ENCODE data around the gene FASTKD1. TPM values are rescaled to one million over a fixed set of nuclear protein-coding genes. Genes with fewer than 3 reads are reported as not detected.
A peak's percentile ranks its signal among the peaks of the same experiment; 100 is the strongest.

Gene FASTKD1
- polyA plus RNA-seq, 1 of the 3 experiments (the other 2 are of a cell fraction), result 8.7 TPM

GRCh38 chr2:169528271-169528701 lies 45.4 kb downstream of the FASTKD1 start:
- ChIA-PET CTCF (interaction anchor here (0.6 to 1.7 kb wide), 11 partner anchors 10 to 266 kb away, joined by 3 to 6 read pairs (median 3); partner anchors contain the start of gene BBS5), POLR2A (no interaction called here)
- Histone ChIP-seq H3K9me2 (no peaks in the 10 kb centered on the region), H3K27me3 (ENCODE audit: insufficient read depth) (no peaks in the 10 kb centered on the region), H4K20me1 (ENCODE audit: insufficient read depth) (no peaks in the 10 kb centered on the region), H3K9me3 (no peaks in the 10 kb centered on the region), H3K4me1 (ENCODE audit: control insufficient read depth in 1 of 2, insufficient read depth in 2 of 2, low read depth in 1 of 2, low read length in 1 of 2) (no peaks in the 10 kb centered on the region), H3K36me3 (replicated peaks in 1 of 2; ENCODE audit: control insufficient read depth in 1 of 2, insufficient read depth in 2 of 2, low read length in 1 of 2) (peaks cover 36 to 38% of the 10 kb centered on the region in 2 experiments), H3K4me2 (no peak overlapping the region), H3K27ac (ENCODE audit: low read depth in 2 of 2, low read length in 1 of 2) (no peak overlapping the region), H3F3A (replicated peaks; ENCODE audit: insufficient read depth) (peaks cover 6% of the 10 kb centered on the region), H2AFZ (ENCODE audit: low read depth) (no peak overlapping the region), H3K4me3 (ENCODE audit: low read depth in 2 of 2, low read length in 1 of 2) (peak overlapping the region in 1 of 2 experiments; percentile 23; a peak in 1 of 4 replicates), H3K9ac (no peak overlapping the region), H3K79me2 (ENCODE audit: insufficient read depth) (no peaks in the 10 kb centered on the region)
- 25% methylated on average over 2 of the region's 2 CpGs for WGBS (ENCODE audit: low lambda C conversion rate)
- peak; percentile 48 for DNase-seq
- TF ChIP-seq, protein P1, sequence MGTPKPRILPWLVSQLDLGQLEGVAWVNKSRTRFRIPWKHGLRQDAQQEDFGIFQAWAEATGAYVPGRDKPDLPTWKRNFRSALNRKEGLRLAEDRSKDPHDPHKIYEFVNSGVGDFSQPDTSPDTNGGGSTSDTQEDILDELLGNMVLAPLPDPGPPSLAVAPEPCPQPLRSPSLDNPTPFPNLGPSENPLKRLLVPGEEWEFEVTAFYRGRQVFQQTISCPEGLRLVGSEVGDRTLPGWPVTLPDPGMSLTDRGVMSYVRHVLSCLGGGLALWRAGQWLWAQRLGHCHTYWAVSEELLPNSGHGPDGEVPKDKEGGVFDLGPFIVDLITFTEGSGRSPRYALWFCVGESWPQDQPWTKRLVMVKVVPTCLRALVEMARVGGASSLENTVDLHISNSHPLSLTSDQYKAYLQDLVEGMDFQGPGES (IDR thresholded peaks at IDR 0.05; ENCODE audit: low read depth, low read length), result no peak
- no peak for TF ChIP-seq ELF1 (IDR thresholded peaks at IDR 0.05)
- no peak for TF ChIP-seq GATA2 (CRISPR knock-in tag; IDR thresholded peaks at IDR 0.05)
- TF ChIP-seq RFX5 (IDR thresholded peaks at IDR 0.05; ENCODE audit: low read length), result no peak
- TF ChIP-seq REST (IDR thresholded peaks at IDR 0.05; ENCODE audit: low read depth, low read length), result no peak
- TF ChIP-seq, protein P2, sequence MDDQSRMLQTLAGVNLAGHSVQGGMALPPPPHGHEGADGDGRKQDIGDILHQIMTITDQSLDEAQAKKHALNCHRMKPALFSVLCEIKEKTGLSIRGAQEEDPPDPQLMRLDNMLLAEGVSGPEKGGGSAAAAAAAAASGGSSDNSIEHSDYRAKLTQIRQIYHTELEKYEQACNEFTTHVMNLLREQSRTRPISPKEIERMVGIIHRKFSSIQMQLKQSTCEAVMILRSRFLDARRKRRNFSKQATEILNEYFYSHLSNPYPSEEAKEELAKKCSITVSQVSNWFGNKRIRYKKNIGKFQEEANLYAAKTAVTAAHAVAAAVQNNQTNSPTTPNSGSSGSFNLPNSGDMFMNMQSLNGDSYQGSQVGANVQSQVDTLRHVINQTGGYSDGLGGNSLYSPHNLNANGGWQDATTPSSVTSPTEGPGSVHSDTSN (IDR thresholded peaks at IDR 0.05), result no peak
- TF ChIP-seq SMC3 (IDR thresholded peaks at IDR 0.05; ENCODE audit: low read depth, low read length), result peak; percentile 64
- no peak for TF ChIP-seq MEF2A (IDR thresholded peaks at IDR 0.05; ENCODE audit: borderline replicate concordance, low read depth)
- peak; percentile 68 for TF ChIP-seq RAD21 (IDR thresholded peaks at IDR 0.05; ENCODE audit: low read length)
- no peak for TF ChIP-seq TAF1 (IDR thresholded peaks at IDR 0.05; ENCODE audit: borderline replicate concordance, low read depth, low read length)
- no peak for TF ChIP-seq MXI1 (IDR thresholded peaks at IDR 0.05; ENCODE audit: low read depth, low read length)
- no peak for TF ChIP-seq EP300 (IDR thresholded peaks at IDR 0.05; ENCODE audit: borderline replicate concordance in 1 of 2, low read depth in 1 of 2, low read length in 1 of 2)
- no peak for TF ChIP-seq ZBTB33 (IDR thresholded peaks at IDR 0.05; ENCODE audit: borderline replicate concordance, low read depth)
- TF ChIP-seq CTCF (IDR thresholded peaks at IDR 0.05), result peak; percentile 87
- TF ChIP-seq TEAD4 (IDR thresholded peaks at IDR 0.05; ENCODE audit: borderline replicate concordance, insufficient read depth), result no peak
- no peak for TF ChIP-seq POLR2AphosphoS5 (IDR thresholded peaks at IDR 0.05; ENCODE audit: low read depth, low read length)
- TF ChIP-seq USF2 (IDR thresholded peaks at IDR 0.05; ENCODE audit: borderline replicate concordance, low read depth, low read length), result no peak
- TF ChIP-seq RXRA (IDR thresholded peaks at IDR 0.05; ENCODE audit: borderline replicate concordance, low read depth), result no peak
- TF ChIP-seq FOXJ3 (CRISPR knock-in tag; IDR thresholded peaks at IDR 0.05), result no peak
- TF ChIP-seq, protein P3, sequence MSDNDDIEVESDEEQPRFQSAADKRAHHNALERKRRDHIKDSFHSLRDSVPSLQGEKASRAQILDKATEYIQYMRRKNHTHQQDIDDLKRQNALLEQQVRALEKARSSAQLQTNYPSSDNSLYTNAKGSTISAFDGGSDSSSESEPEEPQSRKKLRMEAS (IDR thresholded peaks at IDR 0.05; ENCODE audit: low read depth), result no peak
- no peak for TF ChIP-seq FOXM1 (IDR thresholded peaks at IDR 0.05; ENCODE audit: low read depth)
- no peak for TF ChIP-seq GABPA (IDR thresholded peaks at IDR 0.05; ENCODE audit: low read depth)
- TF ChIP-seq RCOR1 (IDR thresholded peaks at IDR 0.05; ENCODE audit: low read length), result no peak

All from SK-N-SH (cell line).